Activated CD8-positive, alpha-beta memory T cell treated with anti-CD3 and anti-CD28 coated beads, Interleukin-2, amount 50 U/mL, for 24 hours (primary cell): ENCODE measurements around the gene MZF1.

Source experiments
- DNase-seq: peaks from one replicate; pipeline ENCODE4 v3.0.0-alpha.2; 2020; ENCODE audit errors: extremely low read depth

The MZF1 gene

GRCh38 chr19:58555920-58556621 is 17.1 kb downstream of the MZF1 start:
- no peak for DNase-seq

GRCh38 chr19:58555369-58555885 is 17.7 kb downstream of the MZF1 start:
- DNase-seq, result no peak

GRCh38 chr19:58554494-58555368 is 18.4 kb downstream of the MZF1 start, which contains the start of gene CHMP2A:
Gene CHMP2A, minus strand, starts transcription at chr19:58555105. Its CDS starts 893 bp downstream, at chr19:58554212.
- peak; percentile 98 for DNase-seq

- DNase-seq, result no peak
Measured at GRCh38 chr19:58553799-58554493, 19.2 kb downstream of the MZF1 start.

- DNase-seq, result no peak
Measured at GRCh38 chr19:58552655-58553054, 20.5 kb downstream of the MZF1 start.

- no peak for DNase-seq
Measured at GRCh38 chr19:58551577-58552471, 21.3 kb downstream of the MZF1 start.

- no peak for DNase-seq
Measured at GRCh38 chr19:58551123-58551497, 22.0 kb downstream of the MZF1 start.

GRCh38 chr19:58550362-58551122 is 22.6 kb downstream of the MZF1 start:
- DNase-seq, result no peak

- no peak for DNase-seq
Measured at GRCh38 chr19:58549664-58550361, 23.3 kb downstream of the MZF1 start.

GRCh38 chr19:58548859-58549663 is 24.1 kb downstream of the MZF1 start:
- DNase-seq, result no peak

GRCh38 chr19:58547323-58548312 is 25.5 kb downstream of the MZF1 start:
- DNase-seq, result no peak

GRCh38 chr19:58546019-58546530 is 27.1 kb downstream of the MZF1 start:
- DNase-seq, result no peak

- DNase-seq, result no peak
Measured at GRCh38 chr19:58545286-58546018, 27.7 kb downstream of the MZF1 start.

- no peak for DNase-seq
Measured at GRCh38 chr19:58544591-58545285, 28.4 kb downstream of the MZF1 start.

- DNase-seq, result peak; percentile 100
Measured at GRCh38 chr19:58543826-58544590, 29.1 kb downstream of the MZF1 start, which contains the start of gene TRIM28. Gene TRIM28, plus strand, starts transcription at chr19:58544064. Its CDS starts 694 bp downstream, at chr19:58544758.
